AG10803 (cell line): ENCODE results near the gene C4orf50.

Experiments
- DNase-seq: peaks from one replicate; pipeline ENCODE4 v3.0.0; 2010; ENCODE audit warnings: low read depth
- H3K4me3 ChIP-seq: 2 replicates; pipeline ENCODE4 v1.5.1; 2011; ENCODE audit warnings: mild to moderate bottlenecking, low read length, control low read depth
- TF ChIP-seq, protein P1 (sequence below): conservative IDR thresholded peaks from 2 replicates; pipeline ENCODE4 v1.5.1; 2011; ENCODE audit warnings: mild to moderate bottlenecking, low read length, control low read depth, inconsistent platforms

Gene C4orf50

GRCh38 chr4:5887011-5887360 lies 131.2 kb downstream of the C4orf50 start:
- no peak overlapping the region for H3K4me3 ChIP-seq
- DNase-seq: no peak
- TF ChIP-seq, protein P1, sequence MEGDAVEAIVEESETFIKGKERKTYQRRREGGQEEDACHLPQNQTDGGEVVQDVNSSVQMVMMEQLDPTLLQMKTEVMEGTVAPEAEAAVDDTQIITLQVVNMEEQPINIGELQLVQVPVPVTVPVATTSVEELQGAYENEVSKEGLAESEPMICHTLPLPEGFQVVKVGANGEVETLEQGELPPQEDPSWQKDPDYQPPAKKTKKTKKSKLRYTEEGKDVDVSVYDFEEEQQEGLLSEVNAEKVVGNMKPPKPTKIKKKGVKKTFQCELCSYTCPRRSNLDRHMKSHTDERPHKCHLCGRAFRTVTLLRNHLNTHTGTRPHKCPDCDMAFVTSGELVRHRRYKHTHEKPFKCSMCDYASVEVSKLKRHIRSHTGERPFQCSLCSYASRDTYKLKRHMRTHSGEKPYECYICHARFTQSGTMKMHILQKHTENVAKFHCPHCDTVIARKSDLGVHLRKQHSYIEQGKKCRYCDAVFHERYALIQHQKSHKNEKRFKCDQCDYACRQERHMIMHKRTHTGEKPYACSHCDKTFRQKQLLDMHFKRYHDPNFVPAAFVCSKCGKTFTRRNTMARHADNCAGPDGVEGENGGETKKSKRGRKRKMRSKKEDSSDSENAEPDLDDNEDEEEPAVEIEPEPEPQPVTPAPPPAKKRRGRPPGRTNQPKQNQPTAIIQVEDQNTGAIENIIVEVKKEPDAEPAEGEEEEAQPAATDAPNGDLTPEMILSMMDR: no peak

DNA sequence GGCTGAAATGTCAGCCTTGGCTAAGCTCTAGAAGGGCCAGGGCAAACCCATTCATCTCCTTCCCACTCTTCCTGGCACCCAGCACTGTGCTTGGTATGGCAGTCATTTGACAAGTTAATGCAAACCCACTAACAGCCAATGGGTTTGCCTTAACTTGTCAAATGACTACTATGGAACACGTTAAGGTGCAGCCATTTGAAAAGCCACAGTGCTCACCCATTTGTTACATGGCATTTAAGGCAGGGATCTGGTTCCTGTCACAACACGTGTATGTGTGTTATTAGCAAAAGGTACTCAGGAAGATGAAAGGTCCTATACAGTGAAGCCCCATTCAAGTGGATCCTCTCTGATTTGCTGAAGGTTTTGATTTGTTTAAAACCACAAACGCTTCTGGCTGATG lies 132.5 kb downstream of the C4orf50 start:
- TF ChIP-seq, protein P1: no peak
- DNase-seq: no peak
- H3K4me3 ChIP-seq: no peak overlapping the region

- TF ChIP-seq, protein P1: no peak
- H3K4me3 ChIP-seq: no peak overlapping the region
Observed at GRCh38 chr4:5884796-5885195, 133.4 kb downstream of the C4orf50 start.

GRCh38 chr4:5883916-5884315 lies 134.3 kb downstream of the C4orf50 start:
- H3K4me3 ChIP-seq: no peak overlapping the region
- TF ChIP-seq, protein P1: no peak
- no peak for DNase-seq

More at GRCh38 chr4:5884796-5885195, 133.4 kb downstream of the C4orf50 start:
- no peak for DNase-seq

GRCh38 chr4:5882947-5883346 lies 135.3 kb downstream of the C4orf50 start:
- DNase-seq: no peak
- TF ChIP-seq, protein P1: no peak
- no peak overlapping the region for H3K4me3 ChIP-seq

GRCh38 chr4:5881340-5881739 lies 136.9 kb downstream of the C4orf50 start:
- no peak overlapping the region for H3K4me3 ChIP-seq
- no peak for DNase-seq
- TF ChIP-seq, protein P1: no peak

GRCh38 chr4:5878359-5878758 lies 139.9 kb downstream of the C4orf50 start:
- DNase-seq: no peak
- H3K4me3 ChIP-seq: no peak overlapping the region
- TF ChIP-seq, protein P1: no peak
